ENCODE data around the gene IRGC.
A peak's percentile ranks its signal among the peaks of the same experiment; 100 is the strongest.

The IRGC gene

GRCh38 chr19:43725468-43725867 is 9.6 kb downstream of the IRGC start:
- no peak for DNase-seq

GRCh38 chr19:43726736-43727592 is 11.1 kb downstream of the IRGC start:
- DNase-seq = no peak

DNA sequence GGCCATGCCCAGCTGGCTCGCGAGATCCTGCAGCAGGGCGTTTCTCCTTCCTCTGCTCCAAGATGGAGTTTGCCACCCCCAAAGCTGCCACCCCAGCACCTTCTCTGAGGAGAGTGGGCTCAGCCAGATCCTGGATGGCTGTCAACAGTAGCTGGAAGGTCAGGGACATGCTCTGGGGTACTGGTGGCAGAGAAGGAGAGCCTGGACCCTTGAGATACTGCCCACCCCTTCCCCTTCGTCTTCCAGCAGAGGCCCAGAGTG is 11.6 kb downstream of the IRGC start:
- no peak for DNase-seq

DNA sequence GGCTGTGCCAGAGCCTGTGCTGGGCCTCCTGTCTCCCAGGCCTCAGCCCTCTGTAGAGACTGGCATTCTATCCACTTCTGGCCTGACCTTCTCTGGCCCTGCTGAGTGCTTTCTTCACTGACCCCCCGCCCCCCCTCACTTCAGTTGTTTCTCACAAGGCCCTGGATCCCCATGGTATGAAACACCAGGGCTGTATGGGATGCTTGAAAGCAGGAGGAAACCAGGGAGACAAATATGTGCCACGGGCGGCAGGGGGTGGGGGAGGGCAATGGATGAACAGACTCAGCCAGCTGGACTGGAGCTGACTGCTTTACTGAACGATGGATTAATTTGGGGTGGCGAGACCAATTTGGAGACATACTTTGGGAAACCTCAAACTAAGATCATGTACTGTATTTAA is 14.0 kb downstream of the IRGC start:
- DNase-seq = no peak

GRCh38 chr19:43731346-43731745 is 15.5 kb downstream of the IRGC start:
- DNase-seq = no peak

DNA sequence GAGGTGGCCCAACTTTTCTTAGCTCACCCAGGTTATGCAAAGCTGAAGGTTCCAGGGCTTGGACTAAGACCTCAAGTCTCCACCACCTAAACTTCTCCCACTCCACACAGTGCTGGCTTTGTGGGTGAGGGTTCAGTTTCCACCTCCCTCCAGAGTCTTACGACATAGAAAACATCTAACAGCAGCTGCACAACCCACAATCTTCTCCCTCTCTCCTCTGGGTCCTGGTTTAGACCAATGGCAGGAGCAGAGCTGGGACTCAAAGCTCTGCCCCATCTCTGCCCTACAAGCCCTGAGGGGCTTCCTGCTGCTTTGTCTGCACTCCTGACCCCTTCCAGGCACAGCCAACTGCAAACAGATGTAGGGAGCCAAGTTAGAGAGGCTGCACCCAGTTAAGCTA is 16.0 kb downstream of the IRGC start:
- DNase-seq = no peak

GRCh38 chr19:43735013-43735412 is 19.1 kb downstream of the IRGC start:
- DNase-seq = no peak

DNA sequence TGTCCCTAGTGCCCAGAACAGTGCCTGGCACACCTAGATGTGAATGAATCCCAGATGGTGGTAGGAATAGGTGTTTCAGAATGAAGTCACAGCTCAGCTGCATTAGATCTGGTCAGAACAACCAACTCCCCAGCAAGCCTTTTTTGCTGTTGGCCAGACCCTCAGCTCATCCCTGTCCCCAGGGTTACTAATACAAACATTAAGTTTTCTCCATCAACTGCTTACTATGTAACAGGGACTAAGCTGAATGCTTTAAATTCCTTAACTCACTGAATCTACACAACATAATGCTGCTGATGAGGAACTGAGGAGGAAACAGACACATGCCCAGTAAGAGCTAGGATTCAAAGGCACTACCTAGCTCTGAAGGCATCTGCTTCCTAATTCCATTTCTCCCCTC is 20.1 kb downstream of the IRGC start:
- DNase-seq = no peak

- no peak for DNase-seq
Observed at GRCh38 chr19:43738780-43739211, 22.9 kb downstream of the IRGC start.

DNA sequence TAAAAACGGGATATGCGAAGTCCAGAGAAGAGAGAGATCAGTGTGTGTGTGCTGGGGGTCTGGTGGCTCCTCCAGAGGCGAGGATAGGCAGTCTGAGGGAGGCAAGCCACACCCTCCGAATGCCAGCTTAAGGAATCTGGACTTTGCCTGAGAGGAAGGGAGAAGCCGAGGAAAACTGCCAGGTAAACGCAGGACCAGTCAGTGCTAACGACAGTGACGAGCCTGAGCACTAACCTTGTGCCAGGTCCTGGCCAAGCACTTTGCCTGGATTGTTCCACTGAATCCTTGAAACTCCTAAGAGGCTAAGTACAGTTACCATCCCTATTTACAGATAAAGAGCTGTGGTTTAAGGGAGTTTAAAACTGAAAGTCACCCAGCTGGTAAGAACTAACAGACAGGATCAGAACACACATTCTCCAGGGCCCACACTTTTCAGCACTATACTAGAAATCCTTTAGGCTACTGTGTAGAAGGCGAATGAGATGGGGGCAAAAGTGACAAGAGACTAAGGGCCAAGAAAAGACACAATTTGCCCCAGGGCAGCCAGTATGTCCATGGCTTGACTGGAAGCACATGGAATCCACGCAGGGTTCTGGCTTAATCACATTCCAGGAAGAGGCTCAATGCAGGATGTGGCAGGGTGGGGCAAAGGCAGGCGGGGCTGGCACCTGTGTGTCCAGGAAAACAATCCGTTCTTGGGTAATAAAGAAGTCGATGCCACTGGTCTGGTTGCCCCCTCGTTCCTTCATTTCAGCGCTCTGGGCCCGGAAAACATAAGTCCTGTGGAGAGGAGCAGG is 23.8 kb downstream of the IRGC start:
- no peak for DNase-seq

- no peak for DNase-seq
Observed at GRCh38 chr19:43741075-43741825, 25.4 kb downstream of the IRGC start.

DNA sequence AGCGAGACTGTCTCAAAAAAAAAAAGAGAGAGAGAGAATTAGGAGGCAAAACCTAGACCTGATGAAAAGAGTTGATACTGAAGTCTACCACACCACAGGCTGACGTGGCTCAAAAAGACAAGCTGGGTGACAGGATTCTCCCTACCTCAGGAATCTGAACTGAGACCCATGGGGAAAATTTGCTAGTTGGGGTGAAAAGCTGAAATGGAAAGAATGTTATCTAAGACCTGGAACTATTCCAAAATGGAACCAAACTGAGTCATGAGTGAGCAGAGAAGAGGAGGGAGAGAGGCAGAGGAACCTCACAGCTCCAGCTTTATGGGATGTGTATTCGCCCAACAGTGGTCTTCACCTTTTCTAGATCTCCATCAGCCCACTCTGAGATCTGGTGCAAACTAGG is 27.2 kb downstream of the IRGC start:
- no peak for DNase-seq

GRCh38 chr19:43747557-43748204 is 31.8 kb downstream of the IRGC start:
- no peak for DNase-seq

DNA sequence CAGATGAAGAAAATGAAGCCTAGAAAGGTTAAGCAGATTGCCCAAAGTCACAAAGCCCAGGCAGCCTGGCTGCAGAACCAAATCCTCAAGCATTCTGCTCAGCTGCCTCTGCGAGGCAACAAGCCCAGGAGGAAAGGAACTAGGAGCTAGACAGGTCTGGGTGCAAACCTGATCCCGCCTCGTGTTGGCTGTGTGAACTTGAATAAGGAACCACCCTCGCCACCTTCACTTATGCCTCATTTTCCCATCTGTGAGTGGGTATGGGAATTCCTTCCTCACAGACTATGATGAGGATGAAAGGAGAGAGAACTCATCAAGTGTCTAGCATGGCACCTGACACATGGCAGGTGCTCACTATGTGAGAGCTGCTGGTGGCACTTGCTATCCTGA is 32.3 kb downstream of the IRGC start:
- no peak for DNase-seq

GRCh38 chr19:43748685-43749084 is 32.8 kb downstream of the IRGC start:
- no peak for DNase-seq

- DNase-seq = no peak
Observed at GRCh38 chr19:43749152-43749551, 33.3 kb downstream of the IRGC start.

- DNase-seq = no peak
Observed at GRCh38 chr19:43749898-43750297, 34.0 kb downstream of the IRGC start.

GRCh38 chr19:43751466-43752220 is 35.8 kb downstream of the IRGC start:
- DNase-seq = no peak

DNA sequence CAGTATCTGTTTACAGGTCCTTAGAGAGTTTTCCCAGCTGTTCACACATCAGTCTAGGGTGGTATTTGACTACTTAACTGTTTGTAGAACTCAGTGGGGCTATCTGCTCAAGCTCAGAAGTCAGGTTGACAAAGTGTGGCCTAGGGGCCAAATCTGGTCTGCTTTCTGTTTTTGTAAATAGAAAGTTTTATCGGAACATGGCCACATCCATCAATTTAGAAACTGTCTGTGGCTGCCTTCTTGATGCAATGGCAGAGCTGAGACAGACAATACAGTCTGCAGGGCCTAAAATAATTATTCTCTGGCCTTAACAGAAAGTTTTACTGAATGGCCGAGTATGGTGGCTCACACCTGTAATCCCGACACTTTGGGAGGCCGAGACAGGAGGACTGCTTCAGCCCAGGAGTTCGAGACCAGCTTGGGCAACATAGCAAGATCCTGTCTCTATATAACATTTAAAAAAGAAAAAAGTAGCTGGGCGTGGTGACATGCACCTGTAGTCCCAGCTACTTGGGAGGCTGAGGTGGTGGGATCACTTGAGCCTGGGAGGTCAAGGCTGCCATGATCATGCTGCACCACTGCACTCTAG is 36.5 kb downstream of the IRGC start:
- DNase-seq = no peak

DNA sequence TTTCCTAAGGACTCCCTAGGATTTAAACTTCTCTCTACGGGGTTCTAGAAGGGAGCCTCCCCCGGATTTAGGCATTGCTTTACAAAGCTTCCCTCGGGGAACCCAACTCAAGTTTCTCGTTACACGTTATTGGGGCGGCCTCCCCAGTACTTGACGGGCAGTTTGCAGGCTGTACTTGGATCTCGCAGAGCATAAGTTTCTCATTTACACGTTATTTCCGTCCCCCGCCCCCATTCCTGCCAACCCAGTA is 38.3 kb downstream of the IRGC start:
- no peak for DNase-seq

DNA sequence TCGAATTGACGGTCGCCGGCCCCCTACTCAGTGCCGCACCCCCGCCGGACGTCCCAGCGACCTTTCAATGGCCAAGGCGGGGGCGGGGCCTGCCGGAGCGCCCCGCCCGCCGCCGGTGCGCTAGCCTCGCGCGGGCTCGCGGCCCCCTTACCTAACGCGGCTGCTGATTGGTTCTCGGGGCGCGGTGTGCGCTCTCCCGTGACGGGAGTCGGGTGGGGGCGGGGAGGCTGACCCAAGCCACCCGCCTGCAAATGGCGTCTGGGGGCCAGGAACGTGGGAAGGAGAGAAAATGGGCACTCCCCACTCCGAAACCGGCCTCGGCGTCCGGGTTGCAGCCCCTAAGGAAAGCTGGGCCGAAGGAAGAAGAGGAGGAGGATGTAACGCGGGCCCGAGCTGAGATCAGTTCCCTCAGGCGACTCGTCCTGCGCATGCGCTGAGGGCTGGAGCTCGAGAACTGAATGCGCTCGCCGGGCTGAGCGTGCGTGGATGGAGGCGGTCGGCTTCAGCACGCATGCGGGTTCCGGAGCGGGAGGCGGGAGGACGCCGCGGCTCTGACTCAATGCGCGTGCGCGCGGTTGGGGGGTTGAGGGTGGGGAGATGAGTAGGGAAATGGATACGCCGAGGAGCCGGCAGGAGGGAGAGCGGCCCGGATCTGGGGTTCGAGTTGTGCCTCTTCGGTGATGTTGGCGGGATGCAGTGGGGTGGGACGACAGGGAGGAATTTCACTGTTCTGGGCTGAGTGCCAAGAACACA is 38.8 kb downstream of the IRGC start, which contains the start of gene SMG9:
SMG9 (minus strand) TSS at position 460 of the 753 bp plus-strand sequence. CDS start 4,221 bp downstream, outside the sequence.
- peak; percentile 62 for DNase-seq

Data from NCI-H1436 treated with DMSO at 0.1 percent for 48 hours (cell line).